ENCODE results near the gene CYSRT1.
A peak's percentile ranks its signal among the peaks of the same experiment; 100 is the strongest.

The CYSRT1 gene

DNA sequence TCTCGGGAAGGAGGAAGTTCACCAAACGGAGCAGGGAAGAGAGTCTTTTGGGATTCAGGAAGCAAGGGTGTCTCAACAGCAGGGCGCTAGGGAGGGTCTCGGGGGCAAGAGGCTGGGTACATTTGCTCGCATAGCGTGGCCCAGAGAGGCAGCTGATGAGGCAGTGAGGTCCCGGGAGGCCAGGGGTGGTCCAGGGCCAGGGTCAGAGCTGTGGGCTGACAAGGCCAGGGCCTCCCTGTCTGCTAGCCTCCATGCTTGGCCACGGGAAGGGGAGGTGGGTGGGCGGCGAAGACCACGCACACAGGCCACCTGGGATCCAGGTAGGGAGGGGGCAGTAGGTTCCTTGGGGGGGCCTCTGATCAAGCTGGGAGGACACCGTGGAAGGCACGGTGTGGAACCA is 13.4 kb upstream of the CYSRT1 start:
- no peak overlapping the region for H3K4me3 ChIP-seq (ENCODE audit: low read depth, low read length)
- H3K27ac ChIP-seq, result no peak overlapping the region
- H3K27me3 ChIP-seq (ENCODE audit: insufficient read depth, low read depth, severe bottlenecking), result no peaks in the 10 kb centered on the region
- no peaks in the 10 kb centered on the region for H3K9me3 ChIP-seq (ENCODE audit: severe bottlenecking)
- H3K36me3 ChIP-seq, result no peaks in the 10 kb centered on the region
- no peak for DNase-seq
- TF ChIP-seq, protein P1, sequence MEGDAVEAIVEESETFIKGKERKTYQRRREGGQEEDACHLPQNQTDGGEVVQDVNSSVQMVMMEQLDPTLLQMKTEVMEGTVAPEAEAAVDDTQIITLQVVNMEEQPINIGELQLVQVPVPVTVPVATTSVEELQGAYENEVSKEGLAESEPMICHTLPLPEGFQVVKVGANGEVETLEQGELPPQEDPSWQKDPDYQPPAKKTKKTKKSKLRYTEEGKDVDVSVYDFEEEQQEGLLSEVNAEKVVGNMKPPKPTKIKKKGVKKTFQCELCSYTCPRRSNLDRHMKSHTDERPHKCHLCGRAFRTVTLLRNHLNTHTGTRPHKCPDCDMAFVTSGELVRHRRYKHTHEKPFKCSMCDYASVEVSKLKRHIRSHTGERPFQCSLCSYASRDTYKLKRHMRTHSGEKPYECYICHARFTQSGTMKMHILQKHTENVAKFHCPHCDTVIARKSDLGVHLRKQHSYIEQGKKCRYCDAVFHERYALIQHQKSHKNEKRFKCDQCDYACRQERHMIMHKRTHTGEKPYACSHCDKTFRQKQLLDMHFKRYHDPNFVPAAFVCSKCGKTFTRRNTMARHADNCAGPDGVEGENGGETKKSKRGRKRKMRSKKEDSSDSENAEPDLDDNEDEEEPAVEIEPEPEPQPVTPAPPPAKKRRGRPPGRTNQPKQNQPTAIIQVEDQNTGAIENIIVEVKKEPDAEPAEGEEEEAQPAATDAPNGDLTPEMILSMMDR (IDR thresholded peaks at IDR 0.05; ENCODE audit: low read depth, low read length), result no peak

DNA sequence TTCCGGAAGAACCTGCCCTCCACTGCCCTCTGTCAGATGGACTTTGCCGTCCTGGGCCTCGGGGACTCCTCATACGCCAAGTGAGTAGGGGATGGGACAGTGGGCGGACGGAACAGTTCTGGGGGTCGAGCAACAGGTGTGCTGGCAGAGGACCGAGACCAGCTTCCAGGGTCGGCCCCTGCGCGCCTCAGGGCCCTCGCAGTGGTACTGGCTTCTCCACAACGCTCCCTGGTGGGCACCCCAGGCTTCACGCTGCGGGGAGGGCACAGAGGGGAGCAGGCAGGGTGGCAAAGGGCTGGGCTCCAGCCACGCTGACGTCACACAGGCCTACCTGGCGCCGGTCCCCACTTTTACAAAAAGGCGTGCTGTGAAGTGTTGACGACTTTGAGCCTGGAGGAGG is 12.5 kb upstream of the CYSRT1 start:
- TF ChIP-seq, protein P1 (IDR thresholded peaks at IDR 0.05; ENCODE audit: low read depth, low read length), result no peak
- H3K36me3 ChIP-seq, result no peaks in the 10 kb centered on the region
- H3K9me3 ChIP-seq (ENCODE audit: severe bottlenecking), result no peaks in the 10 kb centered on the region
- H3K27me3 ChIP-seq (ENCODE audit: insufficient read depth, low read depth, severe bottlenecking), result no peaks in the 10 kb centered on the region
- DNase-seq, result no peak
- H3K4me3 ChIP-seq (ENCODE audit: low read depth, low read length), result no peak overlapping the region
- H3K27ac ChIP-seq, result no peak overlapping the region

DNA sequence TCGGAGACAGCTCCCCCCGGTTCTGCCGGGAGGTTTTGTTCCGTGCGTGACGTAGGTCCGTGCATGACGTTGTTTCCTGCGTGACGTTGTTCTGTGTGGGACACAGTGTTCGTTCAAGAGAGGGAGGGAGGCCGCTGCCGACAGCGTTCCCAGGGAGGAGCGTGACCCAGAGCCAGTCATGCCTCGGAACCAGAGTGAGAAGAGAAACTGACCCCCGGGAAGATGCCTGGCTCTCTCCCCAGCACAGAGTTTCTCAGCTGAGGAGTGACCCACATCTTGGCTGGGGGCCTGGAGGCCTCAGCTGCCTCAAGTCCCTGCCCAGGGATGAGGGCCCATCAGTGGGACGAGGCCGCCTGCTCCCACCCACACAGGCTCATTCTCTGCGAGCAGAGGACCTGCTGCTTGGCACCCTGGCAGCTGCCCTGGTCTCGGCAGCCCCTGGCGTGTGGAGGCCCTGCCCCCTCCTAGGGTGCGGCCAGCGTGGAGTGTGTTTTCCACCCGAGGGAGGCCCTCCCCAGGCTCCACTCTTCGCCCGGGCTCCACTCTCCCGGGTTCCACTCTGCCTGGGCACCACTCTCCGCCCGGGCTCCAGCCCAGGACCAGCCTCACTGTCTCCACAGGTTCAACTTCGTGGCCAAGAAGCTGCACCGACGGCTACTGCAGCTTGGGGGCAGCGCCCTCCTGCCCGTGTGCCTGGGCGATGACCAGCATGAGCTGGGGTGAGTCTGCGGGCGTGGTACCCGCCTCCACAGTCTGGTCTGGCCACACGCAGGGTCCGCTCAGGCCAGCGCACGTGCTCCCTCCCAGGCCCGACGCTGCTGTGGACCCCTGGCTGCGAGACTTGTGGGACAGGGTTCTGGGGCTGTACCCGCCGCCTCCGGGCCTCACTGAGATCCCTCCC is 11.6 kb upstream of the CYSRT1 start:
- TF ChIP-seq, protein P1 (IDR thresholded peaks at IDR 0.05; ENCODE audit: low read depth, low read length), result 0 out of 2 replicates have a peak, but pooled peaks have one; percentile 22
- no peak for DNase-seq
- Histone ChIP-seq H3K9me3 (ENCODE audit: severe bottlenecking) (no peaks in the 10 kb centered on the region), H3K27ac (no peak overlapping the region), H3K4me3 (ENCODE audit: low read depth, low read length) (no peak overlapping the region), H3K36me3 (no peaks in the 10 kb centered on the region), H3K27me3 (ENCODE audit: insufficient read depth, low read depth, severe bottlenecking) (no peaks in the 10 kb centered on the region)

- Histone ChIP-seq H3K27ac (no peak overlapping the region), H3K36me3 (no peaks in the 10 kb centered on the region), H3K4me3 (ENCODE audit: low read depth, low read length) (no peak overlapping the region), H3K9me3 (ENCODE audit: severe bottlenecking) (no peaks in the 10 kb centered on the region), H3K27me3 (ENCODE audit: insufficient read depth, low read depth, severe bottlenecking) (no peaks in the 10 kb centered on the region)
- TF ChIP-seq, protein P1 (IDR thresholded peaks at IDR 0.05; ENCODE audit: low read depth, low read length), result no peak
- DNase-seq, result no peak
Observed at GRCh38 chr9:137214620-137215019, 10.4 kb upstream of the CYSRT1 start.

- Histone ChIP-seq H3K9me3 (ENCODE audit: severe bottlenecking) (no peaks in the 10 kb centered on the region), H3K36me3 (no peaks in the 10 kb centered on the region), H3K4me3 (ENCODE audit: low read depth, low read length) (no peak overlapping the region), H3K27me3 (ENCODE audit: insufficient read depth, low read depth, severe bottlenecking) (no peaks in the 10 kb centered on the region), H3K27ac (no peak overlapping the region)
- TF ChIP-seq, protein P1 (IDR thresholded peaks at IDR 0.05; ENCODE audit: low read depth, low read length), result no peak
- DNase-seq, result no peak
Observed at GRCh38 chr9:137215196-137215986, 9.6 kb upstream of the CYSRT1 start.

Measured in WERI-Rb-1 (cell line).